ENCODE results near the gene MYBPC2. TPM values are rescaled to one million over a fixed set of nuclear protein-coding genes. Genes with fewer than 3 reads are reported as not detected.

The MYBPC2 gene
- total and polyA plus RNA-seq, 2 donors (not counting 1 experiment from before 2014, with no cell fraction given): 1.1 to 1.7 TPM

DNA sequence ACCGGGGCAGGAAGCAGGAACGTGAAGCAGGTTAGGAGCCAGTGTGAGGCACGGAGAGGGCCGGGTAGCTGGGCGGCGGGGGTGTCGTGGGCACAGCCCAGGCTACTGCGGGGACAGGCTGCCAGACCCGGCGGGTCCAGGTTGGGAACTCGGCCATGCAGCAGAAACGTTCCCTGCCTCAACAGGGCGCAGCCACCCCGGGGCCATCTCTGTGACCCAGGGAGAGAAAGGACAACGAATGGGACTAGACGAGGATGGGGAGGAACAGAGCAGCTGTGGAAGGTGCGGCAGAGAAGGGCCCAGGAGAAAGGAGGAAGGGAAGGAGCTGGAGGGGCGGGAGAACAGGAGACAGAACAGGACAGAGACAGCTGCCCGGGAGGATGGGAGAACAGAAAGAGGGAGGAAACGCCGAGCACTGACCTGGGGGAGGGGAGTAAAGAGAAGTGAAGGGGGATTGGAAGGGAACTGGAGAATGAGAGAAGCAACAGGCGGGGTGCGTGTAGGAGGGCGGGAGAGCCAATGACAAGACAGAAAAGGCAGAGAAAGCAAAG lies 56.8 kb downstream of the MYBPC2 start:
- Mint-ChIP-seq H3K9me3 (ENCODE audit: insufficient read depth) (no peaks in the 10 kb centered on the region), H3K27ac (no peak overlapping the region), H3K4me3 (no peak overlapping the region), H3K4me1 (peaks cover 27% of the 10 kb centered on the region), H3K27me3 (no peaks in the 10 kb centered on the region)
- DNase-seq (no peak), ATAC-seq (ENCODE audit: low read depth) (no peak)
- ChIA-PET POLR2A (no interaction called here), CTCF (no interaction called here)
- peaks cover 16% of the 10 kb centered on the region in 2 donors for H3K4me1 ChIP-seq (ENCODE audit: control insufficient read depth in 2 of 2, insufficient read depth in 2 of 2, low read length in 2 of 2)
- no peaks in the 10 kb centered on the region for H3K27me3 ChIP-seq (replicated peaks in 1 of 4; ENCODE audit: control extremely low read depth in 1 of 4, control insufficient read depth in 3 of 4, insufficient read depth in 4 of 4, low read length in 3 of 4)
- H3K79me2 ChIP-seq (ENCODE audit: control insufficient read depth, insufficient read depth, low read length): peaks cover 6% of the 10 kb centered on the region
- H3K36me3 ChIP-seq (replicated peaks in 1 of 2; ENCODE audit: control extremely low read depth in 1 of 2, control insufficient read depth in 1 of 2, extremely low read depth in 1 of 2, insufficient read depth in 2 of 2, low read length in 1 of 2): peaks cover 0 to 5% of the 10 kb centered on the region in 2 experiments
- intact Hi-C loops (cut with micrococcal nuclease): no loop called here
- no peak overlapping the region for H3K27ac ChIP-seq (ENCODE audit: low read length in 2 of 2)
- H3K4me2 ChIP-seq (replicated peaks; ENCODE audit: low read depth, low read length, poor library complexity, severe bottlenecking): no peak overlapping the region
- TF ChIP-seq CTCF (IDR thresholded peaks at IDR 0.05) (no peak), EZH2 (IDR thresholded peaks at IDR 0.05; ENCODE audit: borderline replicate concordance, insufficient read depth, low read depth, low read length, poor library complexity, severe bottlenecking) (no peak)
- 89% methylated on average over 22 of the region's 24 CpGs for WGBS (ENCODE audit: insufficient coverage)
- peaks cover 0 to 15% (median 0%) of the 10 kb centered on the region in 3 donors for H3K9me3 ChIP-seq (ENCODE audit: control extremely low read depth in 1 of 3, control insufficient read depth in 2 of 3, insufficient read depth in 1 of 3, low read length in 2 of 3)
- no peak overlapping the region for H3K4me3 ChIP-seq (ENCODE audit: control extremely low read depth in 1 of 5, extremely low read depth in 1 of 5, insufficient read depth in 1 of 5, low read depth in 2 of 5, low read length in 4 of 5)
- H2AFZ ChIP-seq (ENCODE audit: insufficient read depth, low read depth, low read length, poor library complexity, severe bottlenecking): no peak overlapping the region
- no peak overlapping the region for H3K9ac ChIP-seq (ENCODE audit: low read length)
- H4K20me1 ChIP-seq (ENCODE audit: control insufficient read depth, insufficient read depth, low read length, poor library complexity, severe bottlenecking): peaks cover 16% of the 10 kb centered on the region

- no peak overlapping the region for H3K4me3 Mint-ChIP-seq
- intact Hi-C loops (cut with micrococcal nuclease): no loop called here
- Histone ChIP-seq H3K4me1 (ENCODE audit: control insufficient read depth in 2 of 2, insufficient read depth in 2 of 2, low read length in 2 of 2) (peaks cover 16% of the 10 kb centered on the region in 2 donors), H3K4me2 (replicated peaks; ENCODE audit: low read depth, low read length, poor library complexity, severe bottlenecking) (no peak overlapping the region), H3K27ac (ENCODE audit: low read length in 2 of 2) (no peak overlapping the region), H2AFZ (ENCODE audit: insufficient read depth, low read depth, low read length, poor library complexity, severe bottlenecking) (no peak overlapping the region), H3K36me3 (replicated peaks in 1 of 2; ENCODE audit: control extremely low read depth in 1 of 2, control insufficient read depth in 1 of 2, extremely low read depth in 1 of 2, insufficient read depth in 2 of 2, low read length in 1 of 2) (no peaks in the 10 kb centered on the region), H4K20me1 (ENCODE audit: control insufficient read depth, insufficient read depth, low read length, poor library complexity, severe bottlenecking) (peaks cover 15% of the 10 kb centered on the region), H3K9ac (ENCODE audit: low read length) (no peak overlapping the region), H3K27me3 (replicated peaks in 1 of 4; ENCODE audit: control extremely low read depth in 1 of 4, control insufficient read depth in 3 of 4, insufficient read depth in 4 of 4, low read length in 3 of 4) (no peaks in the 10 kb centered on the region), H3K4me3 (ENCODE audit: control extremely low read depth in 1 of 5, extremely low read depth in 1 of 5, insufficient read depth in 1 of 5, low read depth in 2 of 5, low read length in 4 of 5) (no peak overlapping the region), H3K79me2 (ENCODE audit: control insufficient read depth, insufficient read depth, low read length) (peaks cover 6% of the 10 kb centered on the region), H3K9me3 (ENCODE audit: control extremely low read depth in 1 of 3, control insufficient read depth in 2 of 3, insufficient read depth in 1 of 3, low read length in 2 of 3) (peaks cover 0 to 15% (median 0%) of the 10 kb centered on the region in 3 donors)
- POLR2A ChIA-PET: no interaction called here
- CTCF ChIA-PET: no interaction called here
- ATAC-seq (ENCODE audit: low read depth) (no peak), DNase-seq (no peak)
- peaks cover 27% of the 10 kb centered on the region for H3K4me1 Mint-ChIP-seq
- WGBS (ENCODE audit: insufficient coverage): 96% methylated on average over 13 of the region's 18 CpGs
- no peak overlapping the region for H3K27ac Mint-ChIP-seq
- TF ChIP-seq EZH2 (IDR thresholded peaks at IDR 0.05; ENCODE audit: borderline replicate concordance, insufficient read depth, low read depth, low read length, poor library complexity, severe bottlenecking) (no peak), CTCF (IDR thresholded peaks at IDR 0.05) (no peak)
- H3K27me3 Mint-ChIP-seq: no peaks in the 10 kb centered on the region
- H3K9me3 Mint-ChIP-seq (ENCODE audit: insufficient read depth): no peaks in the 10 kb centered on the region
Observed at GRCh38 chr19:50490411-50490811, 57.7 kb downstream of the MYBPC2 start.

Data from B cell (primary cell).